Activated T-helper 2 cell treated with anti-CD3 and anti-CD28 coated beads, Interferon-gamma antibody, Interleukin-2, Interleukin-4, amounts not matched to agents 10 μg/mL and 5 μg/mL and 100 μg/mL, durations not matched to agents 14 hours and 24 hours and 36 hours (primary cell): ENCODE data around the gene CDK5RAP1. TPM values are rescaled to one million over a fixed set of nuclear protein-coding genes. Genes with fewer than 3 reads are reported as not detected.

Experiments
- DNase-seq: peaks from one replicate; pipeline ENCODE4 v3.0.0; 2021; ENCODE audit warnings: low spot score
- H3K27ac Mint-ChIP-seq: one replicate; pipeline ENCODE4 v1.8.0; 2021; ENCODE audit warnings: mixed read lengths
- H3K27me3 Mint-ChIP-seq: one replicate; pipeline ENCODE4 v1.8.0; 2021; ENCODE audit warnings: low read depth, mixed read lengths
- H3K36me3 Mint-ChIP-seq: one replicate; pipeline ENCODE4 v1.8.0; 2021; ENCODE audit warnings: low read depth, mixed read lengths
- H3K4me1 Mint-ChIP-seq: one replicate; pipeline ENCODE4 v1.8.0; 2021; ENCODE audit warnings: low read depth, mixed read lengths
- H3K4me3 Mint-ChIP-seq: one replicate; pipeline ENCODE4 v1.8.0; 2021; ENCODE audit warnings: low read depth, mild to moderate bottlenecking, moderate library complexity, mixed read lengths
- H3K9me3 Mint-ChIP-seq: one replicate; pipeline ENCODE4 v1.8.0; 2021; ENCODE audit warnings: mixed read lengths
- intact Hi-C: fragments of 100-400 bp; cut with micrococcal nuclease; formaldehyde crosslinking; loops from one replicate; pipeline ENCODE4 v1.15.1; 2023
- total RNA-seq: library from RNA; stranded (reverse); gene quantifications from 2 replicates; pipeline ENCODE4 v1.2.3, GENCODE V29; 2022

CDK5RAP1 gene
- total RNA-seq, 1 donor from 2014 or later: 40.7 TPM

DNA sequence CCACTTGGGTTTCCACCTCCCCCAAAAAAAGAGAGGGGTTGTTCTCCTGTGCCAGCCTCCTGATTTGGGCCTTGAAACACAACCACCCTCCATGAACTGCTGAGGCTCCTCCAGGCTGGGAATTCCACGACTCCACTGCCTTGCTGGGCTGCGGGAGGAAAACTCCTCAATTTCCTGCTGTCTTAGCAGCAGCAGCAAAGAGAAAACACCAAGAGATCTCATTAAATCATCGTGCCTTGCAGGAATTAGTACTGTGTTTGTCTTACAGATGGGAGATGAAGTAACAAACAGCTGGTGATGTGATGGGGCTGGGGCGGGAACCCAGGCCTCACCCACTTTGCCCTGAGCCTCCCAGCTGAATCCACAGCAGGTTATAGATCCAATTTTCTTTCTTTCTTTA is 89.3 kb downstream of the CDK5RAP1 start:
- intact Hi-C loops: no loop called here
- no peaks in the 10 kb centered on the region for H3K4me1 Mint-ChIP-seq
- no peak for DNase-seq
- no peak overlapping the region for H3K27ac Mint-ChIP-seq
- H3K4me3 Mint-ChIP-seq: no peak overlapping the region
- no peaks in the 10 kb centered on the region for H3K36me3 Mint-ChIP-seq
- no peaks in the 10 kb centered on the region for H3K27me3 Mint-ChIP-seq
- no peaks in the 10 kb centered on the region for H3K9me3 Mint-ChIP-seq

DNA sequence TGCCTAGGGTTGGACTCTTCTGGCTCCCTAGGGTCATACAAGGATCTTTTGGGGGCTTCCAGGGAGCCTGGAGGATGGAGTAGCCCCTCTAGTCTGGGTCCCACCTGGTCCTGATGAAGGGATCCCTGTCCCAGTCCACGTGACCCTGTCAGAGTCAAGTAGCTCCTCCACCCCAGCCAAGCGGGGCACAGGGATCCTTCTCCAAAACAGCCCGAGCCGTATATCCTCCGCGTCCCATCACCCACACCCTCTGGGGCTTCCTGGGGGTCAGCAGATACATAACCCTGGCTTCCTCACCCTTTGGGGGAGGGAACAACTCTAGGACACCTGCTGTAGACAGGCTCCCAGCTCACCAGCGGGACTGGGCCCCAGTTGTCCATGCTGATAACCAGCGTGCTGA is 90.3 kb downstream of the CDK5RAP1 start:
- Mint-ChIP-seq H3K4me1 (no peaks in the 10 kb centered on the region), H3K27ac (no peak overlapping the region), H3K4me3 (no peak overlapping the region), H3K36me3 (no peaks in the 10 kb centered on the region), H3K27me3 (no peaks in the 10 kb centered on the region), H3K9me3 (no peaks in the 10 kb centered on the region)
- intact Hi-C loops: no loop called here
- DNase-seq: no peak

- H3K4me3 Mint-ChIP-seq: no peak overlapping the region
- H3K9me3 Mint-ChIP-seq: no peaks in the 10 kb centered on the region
- H3K36me3 Mint-ChIP-seq: no peaks in the 10 kb centered on the region
- H3K4me1 Mint-ChIP-seq: no peaks in the 10 kb centered on the region
- no peaks in the 10 kb centered on the region for H3K27me3 Mint-ChIP-seq
- intact Hi-C loops: no loop called here
- H3K27ac Mint-ChIP-seq: no peak overlapping the region
- DNase-seq: no peak
These were observed 90.9 kb downstream of the CDK5RAP1 start for GRCh38 chr20:33310327-33310899.

- no peaks in the 10 kb centered on the region for H3K27me3 Mint-ChIP-seq
- intact Hi-C loops: no loop called here
- H3K4me1 Mint-ChIP-seq: no peaks in the 10 kb centered on the region
- no peak for DNase-seq
- no peaks in the 10 kb centered on the region for H3K9me3 Mint-ChIP-seq
- H3K36me3 Mint-ChIP-seq: no peaks in the 10 kb centered on the region
- no peak overlapping the region for H3K4me3 Mint-ChIP-seq
- no peak overlapping the region for H3K27ac Mint-ChIP-seq
These were observed 91.7 kb downstream of the CDK5RAP1 start for GRCh38 chr20:33309631-33310030.

Other genes starting within 250 kb of the CDK5RAP1 start
- not detected in 2 replicates for gene BPIFA2, start 233.4 kb downstream of the CDK5RAP1 start, total RNA-seq
- not detected in 2 replicates for gene BPIFA3, start 184.2 kb downstream of the CDK5RAP1 start, total RNA-seq
- not detected in 2 replicates for gene BPIFA1, start 165.5 kb downstream of the CDK5RAP1 start, total RNA-seq
- gene BPIFB1, start 118.3 kb downstream of the CDK5RAP1 start, total RNA-seq: not detected in 2 replicates
- 1.1 and 1.6 TPM in 2 replicates for gene SNTA1, start 42.2 kb upstream of the CDK5RAP1 start, total RNA-seq
- 11.8 and 14.4 TPM in 2 replicates for gene CBFA2T2, start 88.6 kb upstream of the CDK5RAP1 start, total RNA-seq